Non-pigmented ciliary epithelial cell (primary cell): Measurements from ENCODE around the gene SLC25A5.
"Not testable (repeated sequence)": the region's sequence is repeated elsewhere in the genome, so short reads cannot be mapped to it uniquely, and the experiment has no call there.

Experiments
- DNase-seq: peaks from one replicate; pipeline ENCODE4 v3.0.0-alpha.2; 2010; ENCODE audit warnings: low read depth

The SLC25A5 gene

GRCh38 chrX:119477812-119478232 is 9.6 kb downstream of the SLC25A5 start:
- peak; percentile 32 for DNase-seq

GRCh38 chrX:119478504-119478903 is 10.3 kb downstream of the SLC25A5 start:
- DNase-seq = no peak

GRCh38 chrX:119479845-119480244 is 11.6 kb downstream of the SLC25A5 start:
- DNase-seq = no peak

GRCh38 chrX:119481323-119481801 is 13.1 kb downstream of the SLC25A5 start:
- no peak for DNase-seq

DNA sequence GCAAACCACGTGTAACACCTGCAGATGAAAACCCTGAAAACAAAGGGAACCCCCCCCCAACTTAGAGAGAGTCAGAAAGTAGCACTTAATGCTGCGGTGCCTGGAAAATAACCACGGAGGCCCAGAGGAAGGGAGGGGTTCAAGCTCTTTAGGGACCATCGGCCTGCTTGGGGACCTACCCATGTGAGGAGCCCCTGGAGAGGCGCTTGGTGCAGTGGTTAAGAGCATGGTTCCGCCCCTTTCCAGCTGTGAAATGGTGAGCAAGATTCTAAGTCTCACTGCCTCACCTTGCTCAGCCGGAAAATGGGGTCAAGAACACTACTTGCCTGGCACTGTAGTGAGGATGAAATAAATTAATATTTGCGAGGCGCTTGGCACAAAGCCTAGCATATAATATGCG is 13.8 kb downstream of the SLC25A5 start:
- no peak for DNase-seq

DNA sequence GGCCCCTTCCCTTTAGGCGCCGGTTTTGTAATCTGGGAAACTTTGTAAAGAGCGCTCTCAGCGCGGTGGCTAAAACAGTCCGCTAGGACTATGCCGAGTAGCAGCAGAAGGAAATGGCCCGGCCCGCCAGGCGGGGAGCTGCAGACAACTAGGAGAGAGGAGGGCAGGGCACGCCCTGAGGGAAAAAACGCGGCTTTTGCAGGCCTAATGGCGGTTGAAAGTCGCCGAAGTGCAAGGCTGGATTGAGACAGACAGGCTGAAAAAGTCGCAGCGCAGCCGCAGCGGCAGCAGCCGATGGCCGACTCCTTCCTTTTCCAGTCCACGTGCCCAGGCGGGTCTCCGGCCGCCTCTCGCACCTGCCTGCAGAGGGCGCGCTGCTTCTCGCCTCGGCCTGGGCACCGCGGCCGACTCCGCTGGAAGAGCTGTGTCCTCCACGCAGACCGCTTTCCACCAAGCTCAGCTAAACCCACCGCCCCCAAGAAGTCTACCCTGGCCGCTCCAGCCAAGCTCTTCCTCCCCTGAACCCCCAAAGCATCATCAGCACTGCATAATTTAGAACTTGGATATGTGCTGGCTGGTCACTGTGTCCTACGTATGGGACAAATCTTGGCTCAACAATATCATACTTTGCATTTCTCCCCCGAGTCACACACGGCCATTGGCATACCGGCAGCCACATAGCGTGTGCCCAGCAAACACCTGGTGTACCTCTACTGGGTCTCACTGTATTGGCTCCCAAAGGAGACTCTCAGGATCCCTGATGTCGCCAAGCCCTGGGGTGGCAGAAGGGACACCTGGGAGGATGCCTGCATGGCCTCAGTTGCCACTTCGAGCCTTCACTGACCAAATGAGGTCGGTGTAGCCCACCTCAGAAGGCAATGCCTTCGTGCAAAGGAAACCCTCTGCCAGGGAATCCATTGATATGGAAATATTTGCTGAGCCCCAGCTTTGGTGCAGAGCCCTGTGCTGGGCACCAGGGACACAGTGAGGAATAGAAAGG is 14.5 kb downstream of the SLC25A5 start:
- DNase-seq = no peak

GRCh38 chrX:119486745-119487144 is 18.5 kb downstream of the SLC25A5 start:
- no peak for DNase-seq

- DNase-seq = not testable (repeated sequence)
Measured at GRCh38 chrX:119487766-119488165, 19.5 kb downstream of the SLC25A5 start.

DNA sequence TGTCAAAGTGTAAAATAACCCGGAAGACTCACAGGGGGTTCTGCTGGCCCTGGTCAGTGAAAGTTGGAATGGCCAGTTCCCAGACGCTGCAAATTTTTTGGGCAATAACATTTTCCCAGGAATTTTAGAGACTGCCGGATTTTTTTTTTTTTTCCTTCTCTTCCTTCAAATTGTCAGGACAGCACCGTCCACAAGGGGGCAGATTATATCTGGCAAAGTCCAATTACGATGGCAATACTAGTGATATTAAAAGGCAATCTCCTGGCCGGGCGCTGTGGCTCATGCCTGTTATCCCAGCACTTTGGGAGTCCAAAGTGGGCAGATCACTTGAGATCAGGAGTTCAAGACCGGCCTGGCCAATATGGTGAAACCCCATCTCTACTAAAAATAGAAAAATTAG is 20.5 kb downstream of the SLC25A5 start:
- DNase-seq = no peak

DNA sequence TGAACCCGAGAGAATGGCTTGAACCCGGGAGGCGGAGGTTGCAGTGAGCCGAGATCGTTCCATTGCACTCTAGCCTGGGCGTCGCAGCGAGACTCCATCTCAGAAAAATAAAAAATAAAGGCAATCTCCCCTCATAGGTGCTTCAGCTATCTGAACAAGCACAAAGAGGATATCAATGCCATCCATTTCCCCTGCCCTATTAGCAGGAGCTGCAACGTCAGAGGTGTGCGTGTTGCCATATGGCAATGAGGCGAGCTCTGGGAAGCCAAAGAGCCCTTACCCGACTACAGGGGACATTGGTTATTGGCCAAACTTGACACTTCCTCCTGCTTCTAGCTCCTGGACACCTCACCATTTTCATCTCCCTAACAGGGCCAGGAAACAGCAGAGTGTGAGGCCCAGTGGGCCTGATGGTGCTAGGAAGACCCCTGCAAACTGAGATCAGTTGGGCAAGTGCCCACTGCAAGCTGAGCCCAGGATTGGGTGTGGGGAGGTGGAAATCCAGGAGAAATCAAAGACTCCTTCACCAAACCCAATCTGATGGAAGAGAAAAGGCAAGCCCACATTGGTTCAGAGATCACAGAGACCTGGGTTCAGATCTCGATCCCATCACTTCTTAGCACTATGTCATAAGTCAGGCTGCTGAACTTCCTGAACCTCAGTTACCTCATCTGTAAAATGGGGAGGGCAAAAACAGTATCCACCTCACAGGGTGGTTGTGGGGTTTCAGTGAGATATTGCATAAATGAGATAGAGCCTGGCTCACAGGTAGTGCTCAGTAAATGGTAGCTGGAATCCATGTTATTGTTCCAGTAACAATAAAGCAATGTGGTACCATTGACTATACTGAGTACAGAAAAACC is 21.2 kb downstream of the SLC25A5 start:
- no peak for DNase-seq

DNA sequence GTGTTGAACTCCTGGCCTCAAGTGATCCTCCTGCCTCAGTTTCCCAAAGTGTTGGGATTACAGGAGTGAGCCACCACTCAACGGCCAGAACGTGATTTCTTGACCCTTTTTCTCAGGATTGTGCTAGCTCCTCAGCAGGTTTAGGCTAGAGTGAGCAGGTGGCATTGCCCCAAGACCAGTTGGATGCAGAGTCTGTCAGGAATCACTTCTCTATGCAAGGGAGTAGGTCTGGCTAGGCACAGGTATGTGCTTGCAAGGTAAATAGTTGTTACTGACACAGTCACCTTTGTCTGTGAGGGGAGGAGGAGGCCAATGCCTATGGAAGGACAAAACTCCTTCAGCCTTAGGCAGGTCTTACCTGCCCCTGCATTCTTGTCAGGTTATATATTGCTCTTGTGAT is 24.2 kb downstream of the SLC25A5 start:
- no peak for DNase-seq

GRCh38 chrX:119493851-119494495 is 25.7 kb downstream of the SLC25A5 start:
- not testable (repeated sequence) for DNase-seq

GRCh38 chrX:119495734-119496726 is 27.8 kb downstream of the SLC25A5 start:
- DNase-seq = no peak

- DNase-seq = no peak
Measured at GRCh38 chrX:119497185-119497584, 28.9 kb downstream of the SLC25A5 start.

GRCh38 chrX:119500061-119500800 is 32.0 kb downstream of the SLC25A5 start:
- no peak for DNase-seq

GRCh38 chrX:119501511-119502148 is 33.4 kb downstream of the SLC25A5 start:
- DNase-seq = no peak

DNA sequence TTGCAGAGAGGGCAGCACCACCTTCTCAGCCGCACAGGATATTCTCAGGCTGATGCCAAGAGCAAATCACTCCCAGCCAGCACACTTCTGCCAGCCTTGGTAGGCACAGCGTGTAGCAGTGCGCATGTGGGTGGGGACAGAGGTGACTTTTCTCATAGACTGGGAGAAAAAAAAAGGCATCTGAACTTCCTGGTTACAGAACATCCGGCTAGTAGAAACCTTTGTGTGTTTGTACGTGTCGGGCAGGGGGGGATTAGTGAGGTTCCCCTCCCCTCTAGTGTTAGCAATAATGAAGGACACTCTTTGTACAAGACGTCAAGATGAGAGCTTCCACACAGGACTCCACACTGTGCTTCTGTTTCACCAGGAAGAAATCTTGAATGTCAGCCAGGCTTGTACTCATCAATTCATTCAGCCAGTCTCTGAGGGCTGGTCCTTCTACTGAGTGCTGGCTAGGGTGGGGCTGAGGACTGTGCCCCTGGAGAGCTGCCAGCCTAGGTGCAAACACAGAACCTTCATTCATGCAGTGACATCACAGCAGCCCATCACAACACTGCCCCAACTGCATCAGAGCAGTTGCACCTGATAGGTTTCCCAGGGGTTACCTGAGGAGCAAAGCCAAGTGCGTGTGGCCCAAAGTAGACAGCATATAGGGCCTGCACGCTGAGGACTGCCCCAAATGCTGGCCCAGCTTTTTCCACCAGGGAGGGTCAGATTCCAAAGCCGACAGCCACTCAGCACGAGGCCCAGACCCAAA is 34.7 kb downstream of the SLC25A5 start:
- DNase-seq = no peak

DNA sequence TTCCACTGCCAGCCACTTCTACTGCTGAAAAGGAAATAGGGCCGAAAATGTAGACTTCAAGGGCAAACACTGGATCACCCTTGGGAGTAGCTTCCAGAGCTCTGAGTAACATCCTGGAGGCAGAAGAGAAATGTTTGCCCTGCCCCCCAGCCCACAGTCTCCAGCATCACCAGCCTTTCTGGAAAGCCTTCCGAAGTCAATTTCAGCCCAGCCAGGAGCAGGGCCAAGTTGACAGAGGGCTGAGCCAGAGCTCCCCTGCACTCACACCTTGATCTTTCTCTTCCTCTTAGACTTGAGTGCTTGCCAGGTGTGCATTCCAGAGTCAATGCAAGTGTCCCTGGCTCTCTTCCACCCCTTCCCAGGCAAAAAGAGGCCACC is 35.2 kb downstream of the SLC25A5 start:
- no peak for DNase-seq

DNA sequence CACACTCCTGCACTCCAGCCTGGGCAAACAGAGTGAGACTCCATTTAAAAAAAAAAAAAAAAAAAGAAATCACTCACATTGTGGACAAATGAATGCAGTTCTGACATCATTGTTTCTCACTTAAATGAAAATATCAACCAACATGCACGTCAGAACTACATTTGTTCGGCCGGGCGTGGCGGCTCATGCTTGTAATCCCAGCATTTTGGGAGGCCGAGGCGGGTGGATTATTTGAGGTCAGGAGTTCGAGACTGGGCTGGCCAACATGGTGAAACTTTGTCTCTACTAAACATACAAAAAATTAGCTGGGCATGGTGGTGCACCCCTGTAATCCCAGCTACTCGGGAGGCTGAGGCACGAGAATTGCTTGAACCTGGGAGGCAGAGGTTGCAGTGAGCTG is 36.9 kb downstream of the SLC25A5 start:
- DNase-seq = not testable (repeated sequence)
